Left lung (tissue), 10 donors: Measurements from ENCODE around the gene SPATA20. TPM values are rescaled to one million over a fixed set of nuclear protein-coding genes. Genes with fewer than 3 reads are reported as not detected.

Source experiments
- ATAC-seq: fragments of 200-7000 bp; cut with Tn5 transposase; one replicate; pipeline ENCODE4 v1.9.1; 2020; ENCODE audit warnings: moderate library complexity
- DNase-seq, 4 donors: peaks; one replicate each; pipeline ENCODE4 v3.0.0-alpha.2; 2013 to 2020
- H3K27ac ChIP-seq, 2 donors: fragments of 200-600 bp; sonication (generic) in 1 of 2; one replicate each; pipeline versions ENCODE4 v1.5.0 to v1.8.0; 2020 to 2021
- H3K27me3 ChIP-seq, 2 donors: fragments of 200-600 bp; sonication (generic) in 1 of 2; one replicate each; pipeline versions ENCODE4 v1.5.0 to v1.8.0; 2020 to 2021
- H3K36me3 ChIP-seq, 2 donors: fragments of 200-600 bp; sonication (generic) in 1 of 2; one replicate each; pipeline versions ENCODE4 v1.5.0 to v1.8.0; 2020 to 2021
- H3K4me1 ChIP-seq, 2 donors: fragments of 200-600 bp; one replicate each; pipeline ENCODE4 v1.8.0; 2021
- H3K4me3 ChIP-seq, 2 donors: fragments of 200-600 bp; sonication (generic) in 1 of 2; one replicate each; pipeline versions ENCODE4 v1.5.0 to v1.8.0; 2020 to 2021; ENCODE audit warnings: mild to moderate bottlenecking in 1 of 2
- H3K9me3 ChIP-seq, 2 donors: fragments of 200-600 bp; sonication (generic) in 1 of 2; one replicate each; pipeline versions ENCODE4 v1.5.0 to v1.8.0; 2020 to 2021
- intact Hi-C, 2 donors: fragments of 100-400 bp; cut with DNase I; formaldehyde crosslinking; loops; one replicate each; pipeline versions ENCODE4 v1.11.2 to v1.14.2; 2022
- polyA plus RNA-seq, 6 donors: library from polyadenylated mRNA; unstranded; fragments of 120-200 nt; gene quantifications; one replicate each; pipeline ENCODE4 v1.2.1, GENCODE V29; 2013; ENCODE audit not compliant: insufficient read length in 6 of 6
- total RNA-seq, 2 donors: library from RNA; stranded (reverse); fragmentation: NEBNext Ultra II Directional; extraction: Animal tissue kit (Norgen Biotek cat#: 25700); gene quantifications; one replicate each; pipeline ENCODE4 v1.2.1, GENCODE V29; 2021
- TF ChIP-seq, protein P1 (sequence below), 2 donors: fragments of 200-600 bp; sonication (generic) in 1 of 2; IDR thresholded peaks; one replicate each; pipeline versions ENCODE4 v1.5.0 to v1.8.0; 2021; ENCODE audit warnings: antibody characterized with exemption in 2 of 2
- donor health status: DM: no; HTN: yes; CAD: no.
- donor health status: DM: no; HTN: no; CAD: no.

SPATA20 gene
- total and polyA plus RNA-seq, 8 donors = 37.6 to 60.5 (median 47.7) TPM

DNA sequence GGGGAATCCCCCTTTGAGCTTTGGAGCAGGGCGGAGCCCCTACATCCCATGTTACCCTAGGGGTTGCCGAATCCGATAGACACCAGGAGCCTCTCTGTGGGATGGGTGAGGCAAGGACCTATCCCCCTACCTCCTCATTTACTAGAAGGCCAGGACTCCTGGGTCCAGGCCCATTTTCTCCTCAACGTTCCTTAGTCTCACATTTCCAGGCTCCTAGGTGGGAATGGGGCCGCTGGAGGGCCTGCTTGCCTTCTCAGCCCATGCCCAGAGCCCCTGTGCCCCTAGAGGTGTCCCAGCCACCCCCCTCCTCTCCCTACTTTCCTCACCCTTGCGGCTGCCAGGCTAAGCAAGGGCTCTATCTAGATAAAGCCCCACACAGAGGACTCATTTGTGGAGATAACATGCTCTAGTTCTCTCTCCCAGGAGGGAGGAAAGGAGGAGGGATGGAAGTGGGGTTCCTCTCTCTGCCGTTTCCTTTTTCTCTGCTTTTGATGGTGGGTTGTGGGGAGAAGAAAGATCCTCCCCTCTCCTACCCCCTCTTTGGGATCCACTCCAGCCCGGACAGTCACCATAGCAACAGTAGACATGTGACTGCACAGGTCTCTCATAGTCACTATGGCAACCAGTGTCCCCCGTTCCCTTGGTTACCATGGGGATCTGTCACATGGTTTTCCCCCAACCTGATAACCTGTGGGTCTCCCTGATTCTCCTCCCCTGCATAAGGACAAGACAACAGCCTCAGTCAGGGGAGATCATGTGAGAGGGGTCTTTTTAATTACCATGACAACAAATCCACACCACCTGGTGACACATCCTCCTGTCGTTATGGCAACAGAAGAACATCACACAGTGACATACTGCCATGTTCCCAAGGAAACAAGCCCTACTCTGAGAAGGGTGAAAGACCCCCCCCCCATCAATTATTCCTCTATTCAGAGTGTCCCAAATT is 18.7 kb downstream of the SPATA20 start:
- H3K27me3 ChIP-seq = peaks cover 22 to 72% of the 10 kb centered on the region in 2 donors
- H3K4me1 ChIP-seq = peaks cover 6 to 12% of the 10 kb centered on the region in 2 donors
- H3K9me3 ChIP-seq = no peaks in the 10 kb centered on the region
- no peak overlapping the region for H3K27ac ChIP-seq
- intact Hi-C loops = no loop called here
- H3K4me3 ChIP-seq = no peak overlapping the region
- DNase-seq (no peak), ATAC-seq (no peak)
- no peaks in the 10 kb centered on the region for H3K36me3 ChIP-seq
- TF ChIP-seq, protein P1, sequence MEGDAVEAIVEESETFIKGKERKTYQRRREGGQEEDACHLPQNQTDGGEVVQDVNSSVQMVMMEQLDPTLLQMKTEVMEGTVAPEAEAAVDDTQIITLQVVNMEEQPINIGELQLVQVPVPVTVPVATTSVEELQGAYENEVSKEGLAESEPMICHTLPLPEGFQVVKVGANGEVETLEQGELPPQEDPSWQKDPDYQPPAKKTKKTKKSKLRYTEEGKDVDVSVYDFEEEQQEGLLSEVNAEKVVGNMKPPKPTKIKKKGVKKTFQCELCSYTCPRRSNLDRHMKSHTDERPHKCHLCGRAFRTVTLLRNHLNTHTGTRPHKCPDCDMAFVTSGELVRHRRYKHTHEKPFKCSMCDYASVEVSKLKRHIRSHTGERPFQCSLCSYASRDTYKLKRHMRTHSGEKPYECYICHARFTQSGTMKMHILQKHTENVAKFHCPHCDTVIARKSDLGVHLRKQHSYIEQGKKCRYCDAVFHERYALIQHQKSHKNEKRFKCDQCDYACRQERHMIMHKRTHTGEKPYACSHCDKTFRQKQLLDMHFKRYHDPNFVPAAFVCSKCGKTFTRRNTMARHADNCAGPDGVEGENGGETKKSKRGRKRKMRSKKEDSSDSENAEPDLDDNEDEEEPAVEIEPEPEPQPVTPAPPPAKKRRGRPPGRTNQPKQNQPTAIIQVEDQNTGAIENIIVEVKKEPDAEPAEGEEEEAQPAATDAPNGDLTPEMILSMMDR (IDR thresholded peaks at IDR 0.05) = no peak

DNA sequence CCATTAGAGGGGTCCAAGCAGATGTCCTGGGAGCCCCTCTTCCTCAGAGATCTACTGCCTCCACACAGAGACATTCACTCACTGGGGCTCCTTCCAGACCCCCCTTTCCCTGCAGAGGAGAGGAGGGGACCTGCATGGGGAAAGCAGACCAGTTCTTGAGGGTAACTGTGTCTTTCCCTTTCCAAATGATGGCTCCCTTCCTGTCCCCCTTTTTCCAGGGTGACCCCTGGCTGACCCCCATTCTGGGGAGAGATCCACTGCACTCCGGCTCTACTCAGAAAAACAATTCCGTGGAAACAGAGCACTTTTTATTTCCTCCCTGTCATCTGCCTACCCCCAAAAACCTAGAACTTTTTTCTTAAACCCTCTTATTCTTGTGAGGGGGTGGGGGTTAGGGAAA is 19.9 kb downstream of the SPATA20 start:
- peaks cover 0 to 3% of the 10 kb centered on the region in 2 donors for H3K4me1 ChIP-seq
- no peak overlapping the region for H3K4me3 ChIP-seq
- no peaks in the 10 kb centered on the region for H3K9me3 ChIP-seq
- no peak overlapping the region for H3K27ac ChIP-seq
- no peak for ATAC-seq
- intact Hi-C loops = no loop called here
- DNase-seq = no peak
- TF ChIP-seq, protein P1 (IDR thresholded peaks at IDR 0.05) = no peak
- no peaks in the 10 kb centered on the region for H3K36me3 ChIP-seq
- peaks cover 12 to 60% of the 10 kb centered on the region in 2 donors for H3K27me3 ChIP-seq

GRCh38 chr17:50568659-50569058 is 21.7 kb downstream of the SPATA20 start:
- intact Hi-C loops = no loop called here
- H3K27me3 ChIP-seq = peaks cover 0 to 42% of the 10 kb centered on the region in 2 donors
- no peak for ATAC-seq
- no peaks in the 10 kb centered on the region for H3K36me3 ChIP-seq
- no peaks in the 10 kb centered on the region for H3K4me1 ChIP-seq
- H3K9me3 ChIP-seq = no peaks in the 10 kb centered on the region
- H3K27ac ChIP-seq = no peak overlapping the region
- TF ChIP-seq, protein P1 (IDR thresholded peaks at IDR 0.05) = no peak
- no peak overlapping the region for H3K4me3 ChIP-seq
- no peak for DNase-seq

DNA sequence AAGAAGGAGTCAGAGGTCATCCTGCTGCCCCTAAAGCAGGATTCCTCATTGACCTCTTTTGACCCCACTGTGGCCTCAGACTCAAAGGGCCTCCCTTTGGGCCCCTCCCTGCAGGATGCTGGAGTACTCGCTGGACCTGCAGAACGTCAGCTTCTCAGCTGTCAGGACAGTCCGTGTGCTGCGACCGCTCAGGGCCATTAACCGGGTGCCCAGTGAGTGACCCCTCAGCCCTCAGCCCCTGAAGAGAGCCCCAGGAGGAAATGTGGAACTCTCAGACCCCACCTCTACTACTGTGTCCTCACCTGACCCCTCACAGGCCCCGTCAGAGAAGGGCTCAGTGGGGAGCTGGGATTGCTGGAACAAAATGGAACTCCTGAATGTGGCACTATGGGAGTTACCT is 22.6 kb downstream of the SPATA20 start:
- Histone ChIP-seq H3K4me3 (no peak overlapping the region), H3K27ac (no peak overlapping the region), H3K36me3 (no peaks in the 10 kb centered on the region), H3K9me3 (no peaks in the 10 kb centered on the region), H3K4me1 (no peaks in the 10 kb centered on the region), H3K27me3 (peaks cover 0 to 33% of the 10 kb centered on the region in 2 donors)
- intact Hi-C loops = no loop called here
- ATAC-seq (no peak), DNase-seq (no peak)
- TF ChIP-seq, protein P1 (IDR thresholded peaks at IDR 0.05) = no peak

DNA sequence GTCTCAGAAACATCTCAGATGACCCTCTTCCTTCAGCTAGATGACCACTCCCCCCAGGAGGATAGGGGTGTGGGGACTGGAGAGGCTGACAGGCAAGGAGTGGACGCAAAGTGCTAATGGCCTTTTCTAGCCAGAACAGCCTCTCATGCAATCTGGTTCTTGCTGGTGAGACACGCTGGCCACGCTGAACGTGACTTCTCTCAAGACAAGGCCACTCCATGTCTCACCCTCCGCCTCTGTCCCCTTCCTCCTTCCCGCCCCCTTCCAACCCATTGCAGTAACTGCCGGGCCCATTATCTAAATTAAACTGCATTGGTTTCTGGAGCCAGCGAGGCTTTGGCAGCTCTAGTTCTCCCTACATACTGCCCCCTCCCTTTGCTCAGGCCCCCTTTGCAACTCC is 23.1 kb downstream of the SPATA20 start:
- Histone ChIP-seq H3K9me3 (no peaks in the 10 kb centered on the region), H3K27me3 (peaks cover 0 to 28% of the 10 kb centered on the region in 2 donors), H3K27ac (no peak overlapping the region), H3K4me3 (no peak overlapping the region), H3K36me3 (no peaks in the 10 kb centered on the region), H3K4me1 (no peaks in the 10 kb centered on the region)
- TF ChIP-seq, protein P1 (IDR thresholded peaks at IDR 0.05) = no peak
- no peak for DNase-seq
- intact Hi-C loops = no loop called here
- ATAC-seq = no peak
